ENCODE data around the gene VPS33B. TPM values are rescaled to one million over a fixed set of nuclear protein-coding genes. Genes with fewer than 3 reads are reported as not detected.
"Not testable (repeated sequence)": the region's sequence is repeated elsewhere in the genome, so short reads cannot be mapped to it uniquely, and the experiment has no call there.

The VPS33B gene
- total RNA-seq, 4 donors from 2014 or later, result 9.5 to 11.4 (median 10.4) TPM

DNA sequence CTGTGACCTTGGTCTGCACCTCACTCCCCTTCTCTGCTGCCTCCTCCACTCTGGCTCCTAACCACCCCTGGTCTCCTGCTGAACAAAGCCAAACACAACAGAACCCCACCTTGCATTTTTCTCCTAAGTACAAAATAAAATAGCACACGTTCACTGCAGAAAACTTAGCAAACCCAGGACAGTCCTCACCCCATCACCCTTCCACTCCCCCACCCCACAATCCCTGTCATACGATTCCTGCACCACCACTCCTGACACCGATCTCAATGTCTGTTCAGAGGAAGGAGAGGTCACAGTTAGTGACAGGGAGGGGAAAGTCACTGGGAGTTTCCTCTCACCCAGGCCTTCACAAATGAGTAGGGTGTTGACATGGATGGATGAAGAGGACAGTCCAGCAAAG lies 4.2 kb downstream of the VPS33B start:
- Histone ChIP-seq H3K27ac (replicated peaks in 1 of 4) (no peak overlapping the region), H3K36me3 (peaks cover 16 to 49% (median 27%) of the 10 kb centered on the region in 4 donors), H3K27me3 (no peaks in the 10 kb centered on the region), H3K9me3 (no peaks in the 10 kb centered on the region), H3K4me3 (no peak overlapping the region), H3K4me1 (peaks cover 17 to 37% (median 30%) of the 10 kb centered on the region in 4 donors)
- intact Hi-C loops (cut with DNase I), result no loop called here
- 80% methylated on average over 3 of the region's 3 CpGs for WGBS
- no peak for TF ChIP-seq POLR2AphosphoS5 (IDR thresholded peaks at IDR 0.05)
- TF ChIP-seq, protein P1, sequence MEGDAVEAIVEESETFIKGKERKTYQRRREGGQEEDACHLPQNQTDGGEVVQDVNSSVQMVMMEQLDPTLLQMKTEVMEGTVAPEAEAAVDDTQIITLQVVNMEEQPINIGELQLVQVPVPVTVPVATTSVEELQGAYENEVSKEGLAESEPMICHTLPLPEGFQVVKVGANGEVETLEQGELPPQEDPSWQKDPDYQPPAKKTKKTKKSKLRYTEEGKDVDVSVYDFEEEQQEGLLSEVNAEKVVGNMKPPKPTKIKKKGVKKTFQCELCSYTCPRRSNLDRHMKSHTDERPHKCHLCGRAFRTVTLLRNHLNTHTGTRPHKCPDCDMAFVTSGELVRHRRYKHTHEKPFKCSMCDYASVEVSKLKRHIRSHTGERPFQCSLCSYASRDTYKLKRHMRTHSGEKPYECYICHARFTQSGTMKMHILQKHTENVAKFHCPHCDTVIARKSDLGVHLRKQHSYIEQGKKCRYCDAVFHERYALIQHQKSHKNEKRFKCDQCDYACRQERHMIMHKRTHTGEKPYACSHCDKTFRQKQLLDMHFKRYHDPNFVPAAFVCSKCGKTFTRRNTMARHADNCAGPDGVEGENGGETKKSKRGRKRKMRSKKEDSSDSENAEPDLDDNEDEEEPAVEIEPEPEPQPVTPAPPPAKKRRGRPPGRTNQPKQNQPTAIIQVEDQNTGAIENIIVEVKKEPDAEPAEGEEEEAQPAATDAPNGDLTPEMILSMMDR (IDR thresholded peaks at IDR 0.05), result no peak
- no peak for TF ChIP-seq POLR2A (IDR thresholded peaks at IDR 0.05; ENCODE audit: low read depth)
- TF ChIP-seq EP300 (IDR thresholded peaks at IDR 0.05), result no peak
- DNase-seq (ENCODE audit: extremely low spot score), result no peak

DNA sequence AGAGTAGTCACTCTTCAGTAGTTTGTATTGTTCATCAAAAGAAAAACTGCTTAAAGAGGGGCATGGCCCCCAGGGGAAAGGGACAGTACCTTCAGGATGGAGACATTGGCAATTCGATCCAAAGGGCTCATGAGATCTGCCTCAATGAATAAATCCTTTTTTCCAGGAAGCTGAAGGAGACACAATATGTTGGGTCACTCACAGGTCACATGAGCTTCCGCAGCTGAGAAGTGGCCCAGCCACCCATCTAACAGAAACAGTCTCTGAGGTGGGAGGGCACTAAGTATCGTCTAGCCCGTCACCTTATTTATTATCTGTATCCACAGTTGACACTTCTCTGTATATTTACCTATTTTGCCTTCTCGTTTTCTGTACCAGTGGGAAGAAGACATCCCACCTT lies 4.7 kb downstream of the VPS33B start:
- Histone ChIP-seq H3K4me3 (no peak overlapping the region), H3K27me3 (no peaks in the 10 kb centered on the region), H3K4me1 (peaks cover 14 to 34% (median 25%) of the 10 kb centered on the region in 4 donors), H3K36me3 (peaks cover 18 to 53% (median 31%) of the 10 kb centered on the region in 4 donors), H3K27ac (replicated peaks in 1 of 4) (no peak overlapping the region), H3K9me3 (no peaks in the 10 kb centered on the region)
- WGBS, result 74% methylated on average over 5 of the region's 5 CpGs
- intact Hi-C loops (cut with DNase I), result no loop called here
- no peak for DNase-seq (ENCODE audit: extremely low spot score)
- no peak for TF ChIP-seq EP300 (IDR thresholded peaks at IDR 0.05)
- no peak for TF ChIP-seq POLR2AphosphoS5 (IDR thresholded peaks at IDR 0.05)
- TF ChIP-seq, protein P1 (IDR thresholded peaks at IDR 0.05), result no peak
- TF ChIP-seq POLR2A (IDR thresholded peaks at IDR 0.05; ENCODE audit: low read depth), result no peak

DNA sequence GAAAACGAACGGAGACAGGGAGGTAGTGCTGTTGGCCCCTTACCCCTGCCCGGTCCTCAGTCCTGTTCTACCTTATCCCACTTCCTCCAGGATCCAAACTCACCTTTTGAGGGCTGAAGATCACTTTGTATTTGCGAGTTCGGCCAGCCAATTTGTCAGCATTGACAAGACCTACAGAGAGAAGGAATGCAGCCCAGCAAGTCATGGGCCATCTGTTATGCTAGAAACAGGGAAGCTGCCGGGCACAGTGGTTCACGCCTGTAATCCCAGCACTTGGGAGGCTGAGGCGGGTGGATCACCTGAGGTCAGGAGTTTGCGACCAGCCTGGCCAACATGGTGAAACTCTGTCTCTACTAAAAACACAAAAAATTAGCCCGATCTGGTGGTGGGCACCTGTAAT lies 8.7 kb downstream of the VPS33B start:
- intact Hi-C loops (cut with DNase I); H3K27me3 ChIP-seq; H3K9me3 ChIP-seq; H3K27ac ChIP-seq (replicated peaks in 1 of 4); DNase-seq (ENCODE audit: extremely low spot score); H3K4me3 ChIP-seq: not testable (repeated sequence)
- peaks cover 0 to 12% (median 3%) of the 10 kb centered on the region in 4 donors for H3K4me1 ChIP-seq
- peaks cover 37 to 88% (median 67%) of the 10 kb centered on the region in 4 donors for H3K36me3 ChIP-seq
- 91% methylated on average over 10 of the region's 10 CpGs for WGBS

DNA sequence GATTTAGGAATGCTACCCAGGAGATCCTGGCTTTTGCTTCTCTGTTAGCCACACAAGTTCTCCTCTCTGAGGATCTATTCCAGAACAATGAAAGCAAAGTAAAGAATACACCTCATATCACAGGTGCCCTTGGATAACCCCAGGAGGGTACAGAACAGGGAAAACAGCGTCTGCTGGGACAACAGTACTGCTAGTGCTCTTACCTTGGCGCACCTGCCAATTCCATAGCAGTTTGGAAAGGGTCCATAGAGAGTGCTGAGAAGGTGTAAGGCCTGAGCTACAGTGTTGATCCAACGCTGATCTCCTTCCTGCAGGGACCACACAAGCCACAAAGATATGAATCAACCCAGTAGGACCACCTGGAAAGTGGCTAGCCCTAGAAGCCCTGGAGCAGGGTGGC lies 15.1 kb downstream of the VPS33B start:
- H3K4me1 ChIP-seq, result no peaks in the 10 kb centered on the region
- DNase-seq (ENCODE audit: extremely low spot score), result no peak
- peaks cover 68 to 100% (median 91%) of the 10 kb centered on the region in 4 donors for H3K36me3 ChIP-seq
- TF ChIP-seq EP300 (IDR thresholded peaks at IDR 0.05), result no peak
- TF ChIP-seq POLR2AphosphoS5 (IDR thresholded peaks at IDR 0.05), result no peak
- H3K27me3 ChIP-seq, result no peaks in the 10 kb centered on the region
- no peaks in the 10 kb centered on the region for H3K9me3 ChIP-seq
- H3K27ac ChIP-seq (replicated peaks in 1 of 4), result no peak overlapping the region
- intact Hi-C loops (cut with DNase I), result no loop called here
- H3K4me3 ChIP-seq, result no peak overlapping the region
- WGBS, result 100% methylated on average over 1 of the region's 3 CpGs

DNA sequence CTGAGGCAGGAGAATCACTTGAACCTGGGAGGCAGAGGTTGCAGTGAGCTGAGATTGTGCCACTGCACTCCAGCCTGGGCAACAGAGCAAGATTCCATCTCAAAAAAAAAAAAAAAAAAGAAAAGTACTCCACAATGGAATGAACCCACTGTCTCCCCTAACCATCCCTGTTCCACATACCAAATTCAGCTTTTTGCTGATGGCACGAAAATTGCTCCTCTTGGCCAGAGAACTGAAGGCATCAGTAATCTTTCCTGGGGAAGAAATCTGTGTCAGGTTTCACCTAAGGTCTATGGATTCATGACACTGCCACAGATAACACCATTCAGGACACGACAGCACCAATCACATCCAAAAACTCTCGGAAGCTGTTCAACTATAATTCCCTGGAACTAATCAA lies 21.2 kb downstream of the VPS33B start:
- Histone ChIP-seq H3K36me3 (peaks cover 60 to 88% (median 79%) of the 10 kb centered on the region in 4 donors), H3K9me3 (no peaks in the 10 kb centered on the region), H3K4me1 (no peaks in the 10 kb centered on the region), H3K27ac (replicated peaks in 1 of 4) (no peak overlapping the region), H3K27me3 (no peaks in the 10 kb centered on the region), H3K4me3 (no peak overlapping the region)
- intact Hi-C loops (cut with DNase I), result no loop called here
- WGBS, result 90% methylated on average over 3 of the region's 3 CpGs
- no peak for DNase-seq (ENCODE audit: extremely low spot score)
- TF ChIP-seq, protein P1 (IDR thresholded peaks at IDR 0.05), result no peak
- no peak for TF ChIP-seq EP300 (IDR thresholded peaks at IDR 0.05)
- no peak for TF ChIP-seq POLR2A (IDR thresholded peaks at IDR 0.05; ENCODE audit: low read depth)
- no peak for TF ChIP-seq POLR2AphosphoS5 (IDR thresholded peaks at IDR 0.05)

DNA sequence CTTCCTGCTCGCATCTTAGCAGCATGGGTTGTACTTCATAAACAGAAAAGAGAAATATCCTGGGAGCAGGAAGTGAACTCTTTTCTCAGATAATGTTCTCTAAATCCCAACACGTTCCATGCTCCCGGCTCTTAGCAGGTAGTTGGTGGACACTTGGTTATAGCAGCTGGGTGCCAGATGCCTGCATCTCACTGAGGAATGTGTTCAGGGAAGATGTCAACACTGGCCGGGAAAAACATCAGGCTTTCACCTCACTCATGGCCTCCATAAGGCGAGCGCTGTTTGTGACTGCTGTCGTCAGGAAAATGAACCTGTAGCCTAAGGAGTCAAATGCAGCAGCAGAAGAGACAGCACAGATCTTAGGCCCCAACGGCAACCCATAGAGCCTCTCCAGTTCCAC lies 23.7 kb downstream of the VPS33B start:
- H3K36me3 ChIP-seq, result peaks cover 36 to 63% (median 55%) of the 10 kb centered on the region in 4 donors
- 73% methylated on average over 8 of the region's 8 CpGs for WGBS

More for the DNA sequence above, 23.7 kb downstream of the VPS33B start:
- Histone ChIP-seq H3K4me1 (peaks cover 0 to 14% (median 11%) of the 10 kb centered on the region in 4 donors), H3K27me3 (no peaks in the 10 kb centered on the region), H3K27ac (replicated peaks in 1 of 4) (no peak overlapping the region), H3K9me3 (no peaks in the 10 kb centered on the region), H3K4me3 (no peak overlapping the region)
- TF ChIP-seq, protein P1 (IDR thresholded peaks at IDR 0.05), result no peak
- no peak for TF ChIP-seq POLR2AphosphoS5 (IDR thresholded peaks at IDR 0.05)
- intact Hi-C loops (cut with DNase I), result no loop called here
- no peak for DNase-seq (ENCODE audit: extremely low spot score)
